Left renal pelvis (tissue), 4 donors: ENCODE data around the gene PXYLP1. TPM values are rescaled to one million over a fixed set of nuclear protein-coding genes. Genes with fewer than 3 reads are reported as not detected.
A peak's percentile ranks its signal among the peaks of the same experiment; 100 is the strongest.
"Not testable (repeated sequence)": the region's sequence is repeated elsewhere in the genome, so short reads cannot be mapped to it uniquely, and the experiment has no call there.

ENCODE experiments used
- DNase-seq, 4 donors: peaks; one replicate each; pipeline ENCODE4 v3.0.0-alpha.2; 2013; ENCODE audit warnings: low read depth in 4 of 4, low spot score in 3 of 4
- polyA plus RNA-seq, 4 donors: library from polyadenylated mRNA; unstranded; fragments of 120-200 nt; gene quantifications; one replicate each; pipeline ENCODE4 v1.2.1, GENCODE V29; 2013; ENCODE audit not compliant: insufficient read length in 4 of 4

Gene PXYLP1, protein sequence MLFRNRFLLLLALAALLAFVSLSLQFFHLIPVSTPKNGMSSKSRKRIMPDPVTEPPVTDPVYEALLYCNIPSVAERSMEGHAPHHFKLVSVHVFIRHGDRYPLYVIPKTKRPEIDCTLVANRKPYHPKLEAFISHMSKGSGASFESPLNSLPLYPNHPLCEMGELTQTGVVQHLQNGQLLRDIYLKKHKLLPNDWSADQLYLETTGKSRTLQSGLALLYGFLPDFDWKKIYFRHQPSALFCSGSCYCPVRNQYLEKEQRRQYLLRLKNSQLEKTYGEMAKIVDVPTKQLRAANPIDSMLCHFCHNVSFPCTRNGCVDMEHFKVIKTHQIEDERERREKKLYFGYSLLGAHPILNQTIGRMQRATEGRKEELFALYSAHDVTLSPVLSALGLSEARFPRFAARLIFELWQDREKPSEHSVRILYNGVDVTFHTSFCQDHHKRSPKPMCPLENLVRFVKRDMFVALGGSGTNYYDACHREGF
- 10 to 100 TPM; 37.7 to 49.1 (median 40.5) TPM for polyA plus RNA-seq

GRCh38 chr3:141231101-141231951 is at the start of gene PXYLP1:
PXYLP1 (plus strand) TSS chr3:141231825; CDS start chr3:141260176, 28,351 bp downstream.
- DNase-seq, result peak; percentile 75 to 87 (median 82)

DNA sequence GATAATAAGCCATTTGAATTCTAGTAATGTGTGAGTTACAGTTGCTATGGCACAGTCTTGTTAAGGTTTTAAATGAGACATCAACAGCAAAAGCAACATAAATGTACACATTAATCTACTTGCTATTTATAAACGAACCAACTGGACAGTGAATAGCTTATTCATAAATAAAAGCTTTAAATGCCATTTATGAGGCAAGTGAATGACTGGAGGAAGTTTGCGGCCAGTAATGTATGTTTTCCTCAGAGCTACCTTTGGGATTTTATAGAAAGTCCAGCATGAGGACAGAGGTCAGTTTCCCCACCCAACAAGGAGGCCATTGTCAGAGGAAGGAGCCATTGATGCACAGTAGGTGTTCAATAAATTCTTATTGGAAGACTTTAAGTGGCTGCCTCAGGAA is 48.0 kb upstream of the PXYLP1 start:
- DNase-seq, result no peak

DNA sequence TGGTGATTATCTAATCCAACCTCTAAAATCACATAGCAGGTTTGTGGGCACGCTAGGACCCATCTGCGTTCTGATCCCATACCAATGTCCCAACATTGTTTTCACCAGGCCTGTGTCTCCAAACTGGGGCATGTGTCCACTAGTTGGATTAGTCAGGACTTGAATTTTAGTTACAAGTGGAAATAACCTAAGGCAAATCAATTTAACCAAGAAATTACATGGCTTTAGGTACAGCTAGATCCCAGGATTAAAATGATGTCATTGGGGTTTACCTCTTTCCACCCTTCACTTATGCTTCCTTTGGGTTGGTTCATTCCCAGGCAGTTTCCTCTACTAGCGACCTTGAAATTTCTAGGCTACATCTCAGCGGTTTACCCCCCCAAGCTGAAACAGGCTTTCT is 47.2 kb upstream of the PXYLP1 start:
- DNase-seq, result no peak

- DNase-seq, result no peak
These were observed 40.4 kb upstream of the PXYLP1 start for GRCh38 chr3:141191097-141191749.

DNA sequence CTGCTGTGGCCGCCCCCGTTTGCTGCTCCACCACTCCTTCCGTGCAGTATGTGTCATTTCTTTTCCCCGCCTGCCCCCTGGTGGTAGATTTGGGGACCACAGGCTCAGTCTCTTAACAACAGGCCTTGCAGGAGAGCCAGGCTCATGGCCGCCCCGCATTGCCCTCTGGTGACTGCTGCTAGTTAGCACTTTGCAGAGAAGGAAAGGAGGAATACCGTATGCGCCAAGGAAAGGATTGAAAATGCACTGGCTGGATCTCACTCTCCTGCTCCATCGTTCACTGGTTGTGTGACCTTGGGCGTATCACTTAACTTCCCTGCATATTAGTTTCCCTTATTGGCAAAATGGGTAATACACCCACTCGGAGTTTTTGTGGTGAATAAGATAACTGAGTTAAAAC is 39.3 kb upstream of the PXYLP1 start:
- peak; percentile 83 to 94 (median 93) for DNase-seq

DNA sequence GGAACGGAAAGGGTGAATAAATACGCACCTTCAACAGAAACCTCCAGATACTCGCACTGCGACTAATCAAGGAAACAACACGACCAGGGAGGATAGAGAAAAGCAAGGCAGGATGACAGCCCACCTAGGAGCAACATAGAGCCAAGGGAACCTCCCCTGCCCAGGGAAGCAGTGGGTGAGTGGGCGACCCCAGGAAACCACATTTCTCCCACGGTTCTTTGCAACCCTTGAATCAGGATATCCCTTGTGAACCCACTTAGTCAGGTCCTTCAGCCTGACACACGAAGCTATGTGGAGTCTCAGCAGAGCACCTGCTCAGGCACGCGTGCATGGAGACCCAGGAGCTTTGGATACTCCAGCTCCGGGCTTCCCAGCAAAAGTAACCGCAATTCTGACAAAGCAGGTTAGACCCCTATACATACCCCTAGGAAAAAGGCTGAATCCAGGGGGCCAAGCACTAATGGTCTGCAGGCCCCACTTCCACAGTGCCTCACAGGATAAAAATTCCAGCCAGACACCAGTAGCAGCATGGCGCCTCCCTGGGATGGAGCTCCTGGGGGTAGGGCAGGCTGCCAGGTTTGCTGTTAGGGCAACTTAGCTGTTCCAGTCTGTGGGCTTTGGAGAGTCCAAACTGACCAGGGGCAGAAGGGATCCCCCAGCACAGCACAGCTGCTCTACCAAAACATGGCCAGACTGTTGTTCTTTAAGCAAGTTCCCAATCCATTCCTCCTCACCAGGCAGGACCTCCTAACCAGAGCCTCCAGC is 38.4 kb upstream of the PXYLP1 start:
- no peak for DNase-seq

DNA sequence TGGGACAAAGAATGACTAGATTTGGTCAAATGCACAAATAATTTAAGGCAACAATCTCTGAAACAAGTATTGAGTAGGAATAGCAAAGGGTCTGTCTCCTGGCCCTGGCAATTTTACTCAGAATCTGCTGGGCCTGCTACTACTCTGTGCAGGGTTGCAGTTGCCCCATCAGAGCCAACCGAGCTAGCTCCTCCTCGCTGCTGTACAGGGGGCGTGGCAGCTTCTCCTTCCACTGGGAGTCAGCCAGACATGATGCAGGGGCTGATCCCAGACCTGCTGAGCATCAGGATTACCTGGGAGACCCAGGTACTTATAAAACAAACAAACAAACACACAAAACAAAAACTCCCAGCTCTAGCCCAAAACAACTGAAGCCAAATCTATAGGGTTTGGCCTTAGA is 30.5 kb upstream of the PXYLP1 start:
- no peak for DNase-seq

DNA sequence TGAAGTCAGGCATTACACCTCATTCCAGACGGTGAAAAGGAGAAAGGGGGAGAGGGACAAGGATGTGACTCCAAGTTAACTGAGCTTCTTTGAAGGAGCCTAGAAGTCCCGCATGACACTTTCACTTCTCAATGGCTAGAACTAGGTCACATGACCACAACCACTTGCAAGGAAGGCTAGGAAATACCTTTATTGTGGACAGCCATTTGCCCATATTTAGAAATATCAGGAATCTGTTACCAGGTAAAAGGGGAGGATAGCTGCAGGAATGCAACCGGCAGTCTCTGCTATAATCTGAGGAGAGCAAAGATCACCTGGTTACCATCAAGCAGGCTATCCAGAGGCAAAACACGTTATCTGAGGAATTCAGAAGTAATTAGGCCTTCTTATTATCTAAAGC is 28.9 kb upstream of the PXYLP1 start:
- no peak for DNase-seq

DNA sequence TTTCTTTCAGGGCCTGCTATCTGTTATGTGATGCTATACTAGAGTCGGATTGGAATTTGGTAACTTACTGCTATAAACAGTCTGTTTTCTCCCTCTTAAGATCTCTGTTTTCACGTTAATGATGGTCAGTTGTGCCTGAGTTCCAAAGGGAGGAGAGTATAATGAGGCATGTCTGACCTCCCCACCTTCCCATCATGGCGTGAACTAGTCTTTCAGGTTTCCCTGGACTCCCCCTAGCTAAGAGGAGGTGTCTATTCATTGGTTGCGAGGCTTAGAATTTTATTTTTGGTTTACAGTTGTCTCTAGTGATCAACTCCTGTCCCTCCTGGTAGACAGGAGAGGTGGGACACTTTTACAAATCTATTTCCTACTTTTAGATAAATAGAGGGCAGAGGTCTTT is 27.8 kb upstream of the PXYLP1 start:
- no peak for DNase-seq

DNA sequence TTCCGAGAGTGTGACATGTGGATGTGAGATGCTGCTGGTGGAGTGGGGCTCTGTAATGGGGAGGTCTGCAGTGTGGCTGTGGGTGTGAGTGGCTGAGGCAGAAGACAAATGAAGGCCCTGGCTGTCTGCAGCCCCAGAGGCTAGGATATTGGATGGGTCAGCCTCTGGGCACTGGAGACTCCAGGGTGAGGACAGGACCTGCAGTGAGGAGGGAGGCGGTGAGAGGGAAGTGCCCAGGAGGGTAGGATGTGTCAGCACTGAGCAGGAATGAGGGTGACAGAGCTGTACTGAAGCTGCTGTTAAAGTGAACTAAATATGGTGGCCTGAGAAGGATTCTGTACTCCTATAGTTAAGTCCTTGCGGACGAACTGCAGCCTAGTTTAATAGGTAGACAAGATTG is 27.3 kb upstream of the PXYLP1 start:
- no peak for DNase-seq

DNA sequence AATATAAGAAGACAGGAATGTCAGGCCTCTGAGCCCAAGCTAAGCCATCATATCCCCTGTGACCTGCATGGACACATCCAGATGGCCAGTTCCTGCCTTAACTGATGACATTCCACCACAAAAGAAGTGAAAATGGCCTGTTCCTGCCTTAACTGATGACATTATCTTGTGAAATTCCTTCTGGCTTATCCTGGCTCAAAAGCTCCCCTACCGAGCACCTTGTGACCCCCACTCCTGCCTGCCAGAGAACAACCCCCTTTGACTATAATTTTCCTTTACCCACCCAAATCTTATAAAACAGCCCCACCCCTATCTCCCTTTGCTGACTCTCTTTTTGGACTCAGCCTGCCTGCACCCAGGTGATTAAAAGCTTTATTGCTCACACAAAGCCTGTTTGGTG is 20.3 kb upstream of the PXYLP1 start:
- not testable (repeated sequence) for DNase-seq

DNA sequence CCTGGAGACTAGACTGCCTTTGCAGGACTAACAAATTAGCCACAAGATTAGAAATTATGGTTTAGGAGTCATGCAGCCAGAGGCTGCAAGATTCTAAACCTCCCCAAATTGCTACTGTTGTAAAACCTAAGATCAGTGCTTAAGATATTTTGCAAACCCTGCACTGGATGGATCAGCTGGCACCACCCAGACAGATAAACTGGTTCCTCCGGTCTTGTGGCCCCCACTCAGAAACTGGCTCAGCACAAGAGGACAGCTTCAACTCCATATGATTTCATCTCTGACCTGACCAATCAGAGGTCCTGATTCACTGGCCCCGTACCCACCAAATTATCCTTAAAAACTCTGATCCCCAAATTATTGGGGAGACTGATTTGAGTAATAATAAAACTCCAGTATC is 19.5 kb upstream of the PXYLP1 start:
- no peak for DNase-seq

DNA sequence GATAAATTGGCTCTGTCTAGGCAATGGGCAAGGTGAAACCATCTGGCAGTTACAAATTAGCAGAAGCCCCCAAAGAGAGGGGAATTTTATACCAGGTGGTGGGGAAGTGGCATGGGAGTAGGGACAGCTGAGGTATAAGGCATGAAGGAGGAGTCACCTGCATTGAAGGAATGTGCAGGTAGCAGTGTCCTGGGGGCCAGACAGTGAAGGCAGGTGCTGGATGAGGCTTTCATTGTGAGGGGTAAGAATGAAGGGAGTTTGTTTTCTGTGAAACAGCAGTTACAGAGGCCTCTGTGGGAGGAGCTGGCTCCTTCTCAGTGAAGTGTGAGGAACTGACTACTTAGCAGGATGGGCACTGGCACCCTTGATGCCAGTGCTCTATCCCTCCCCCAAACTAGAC is 19.1 kb upstream of the PXYLP1 start:
- DNase-seq, result no peak

GRCh38 chr3:141216975-141217374 is 14.7 kb upstream of the PXYLP1 start:
- no peak for DNase-seq

DNA sequence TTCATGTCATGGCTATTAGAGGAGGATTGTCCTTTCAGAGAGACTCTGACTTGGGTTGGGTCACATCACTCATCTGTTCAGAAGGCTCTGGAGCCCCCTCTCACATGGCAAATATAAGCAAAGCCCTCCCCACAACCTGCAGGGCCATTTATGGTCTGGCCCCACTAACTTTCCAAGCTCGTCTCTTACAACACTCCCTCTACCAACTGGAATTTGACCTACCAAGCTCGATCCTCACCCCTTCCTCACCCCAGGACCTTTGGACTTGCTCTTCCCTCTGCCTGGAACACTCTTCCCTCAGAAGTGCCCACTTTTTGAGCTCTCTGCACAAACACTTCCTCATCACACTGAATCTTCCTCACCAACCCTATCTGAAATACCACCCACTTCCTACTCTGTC is 14.2 kb upstream of the PXYLP1 start:
- DNase-seq, result no peak

GRCh38 chr3:141218162-141218835 is 13.3 kb upstream of the PXYLP1 start:
- no peak for DNase-seq

DNA sequence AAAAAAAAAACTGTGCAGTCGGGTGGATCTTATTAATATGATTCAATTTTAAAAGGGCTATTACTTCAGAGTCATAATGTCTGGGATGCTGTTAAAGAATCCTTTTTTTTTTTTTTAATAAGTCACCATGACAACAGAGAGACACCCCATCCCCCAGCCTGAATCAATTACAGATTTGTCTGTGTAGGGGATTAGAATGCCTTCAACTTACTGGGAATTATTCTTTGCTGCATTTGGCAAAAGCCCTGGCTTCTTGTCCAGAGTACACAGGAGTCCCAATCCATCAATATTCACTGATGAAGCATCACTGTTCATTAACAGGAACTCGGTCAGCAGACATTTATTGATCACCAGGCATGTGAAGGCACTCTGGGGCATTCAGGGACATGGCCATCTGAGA is 12.7 kb upstream of the PXYLP1 start:
- no peak for DNase-seq

GRCh38 chr3:141223673-141224166 is 7.9 kb upstream of the PXYLP1 start:
- DNase-seq, result no peak

DNA sequence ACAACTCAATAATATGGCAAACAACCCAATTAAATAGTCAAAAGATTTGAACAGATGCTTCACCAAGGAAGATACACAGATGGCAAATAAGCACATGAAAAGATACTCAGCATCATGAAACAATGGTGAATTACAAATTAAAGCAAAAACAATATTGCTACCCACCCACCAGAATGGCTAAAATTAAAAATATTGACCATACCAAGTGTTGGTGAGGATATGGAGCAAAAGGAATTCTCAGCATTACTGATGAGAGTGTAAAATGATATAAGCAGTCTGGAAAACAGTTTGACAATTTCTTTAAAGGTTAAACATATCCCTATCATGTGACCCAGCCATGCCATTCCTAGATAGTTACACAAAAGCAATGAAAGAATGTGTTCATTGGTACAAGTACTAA is 5.7 kb upstream of the PXYLP1 start:
- no peak for DNase-seq

DNA sequence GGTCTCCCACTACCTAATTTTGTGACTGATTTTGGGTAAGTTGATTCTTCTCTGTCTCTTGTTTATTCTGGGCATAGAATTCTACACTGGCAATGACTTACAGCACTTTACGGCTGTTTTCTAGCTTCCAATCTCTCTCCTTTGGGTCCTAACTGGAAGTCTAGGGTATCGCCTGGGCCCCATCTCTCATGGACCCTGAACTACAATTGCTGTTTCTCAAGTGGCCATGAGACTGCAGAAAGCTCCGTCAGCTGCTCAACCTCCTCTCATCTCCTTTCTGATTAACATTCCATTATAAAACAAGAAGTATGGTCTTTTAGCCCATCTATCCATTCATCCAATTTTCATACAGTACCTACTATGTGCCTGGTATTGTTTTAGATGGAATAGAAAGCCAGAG is 4.4 kb upstream of the PXYLP1 start:
- no peak for DNase-seq
